SK-N-SH treated with all-trans-retinoic acid at 6 μM for 48 hours (cell line): ENCODE measurements around the gene GZMA.

Source experiments
- ATAC-seq: fragments of 200-7000 bp; cut with Tn5 transposase; 3 replicates; pipeline ENCODE4 v1.9.1; 2020; ENCODE audit warnings: mild to moderate bottlenecking, moderate library complexity
- ARNTL ChIP-seq: fragments of 450-650 bp; formaldehyde crosslinking; IDR thresholded peaks from 2 replicates; pipeline ENCODE4 v1.5.0; 2020; ENCODE audit warnings: low read depth, mild to moderate bottlenecking, moderate library complexity, borderline replicate concordance
- BACH2 ChIP-seq: fragments of 250-450 bp; sonication (Bioruptor Pico); IDR thresholded peaks from 2 replicates; pipeline ENCODE4 v1.9.0; 2021; ENCODE audit warnings: mild to moderate bottlenecking, borderline replicate concordance
- CREB5 ChIP-seq: fragments of 250-450 bp; sonication (Bioruptor Pico); IDR thresholded peaks from 2 replicates; pipeline ENCODE4 v1.5.1; 2020; ENCODE audit warnings: low read depth, mild to moderate bottlenecking, moderate library complexity
- CSDC2 ChIP-seq: fragments of 250-450 bp; sonication (Bioruptor Pico); IDR thresholded peaks from 2 replicates; pipeline ENCODE4 v1.5.0; 2020; ENCODE audit warnings: mild to moderate bottlenecking, moderate library complexity
- ESRRG ChIP-seq: fragments of 250-450 bp; sonication (Bioruptor Pico); IDR thresholded peaks from 2 replicates; pipeline ENCODE4 v1.6.1; 2021; ENCODE audit warnings: mild to moderate bottlenecking
- GLIS3 ChIP-seq: fragments of 250-450 bp; sonication (Bioruptor Pico); IDR thresholded peaks from 2 replicates; pipeline ENCODE4 v1.5.0; 2020; ENCODE audit warnings: mild to moderate bottlenecking, moderate library complexity
- ISL1 ChIP-seq: fragments of 250-450 bp; sonication (Bioruptor Pico); IDR thresholded peaks from 2 replicates; pipeline ENCODE4 v2.1.2; 2022; ENCODE audit warnings: mild to moderate bottlenecking, moderate library complexity
- OSR1 ChIP-seq: fragments of 250-450 bp; sonication (Bioruptor Pico); IDR thresholded peaks from 2 replicates; pipeline ENCODE4 v1.8.0; 2022; ENCODE audit warnings: moderate library complexity, mild to moderate bottlenecking, inconsistent platforms
- PATZ1 ChIP-seq: fragments of 250-450 bp; sonication (Bioruptor Pico); IDR thresholded peaks from 2 replicates; pipeline ENCODE4 v1.8.0; 2020; ENCODE audit warnings: mild to moderate bottlenecking, moderate library complexity, borderline replicate concordance
- POU6F1 ChIP-seq: fragments of 250-450 bp; sonication (Bioruptor Pico); IDR thresholded peaks from 2 replicates; pipeline ENCODE4 v1.8.0; 2021; ENCODE audit warnings: low read depth, mild to moderate bottlenecking, moderate library complexity, borderline replicate concordance
- PPARA ChIP-seq: fragments of 250-450 bp; sonication (Bioruptor Pico); IDR thresholded peaks from 2 replicates; pipeline ENCODE4 v1.5.0; 2020; ENCODE audit warnings: mild to moderate bottlenecking, borderline replicate concordance
- RARB ChIP-seq: fragments of 250-450 bp; sonication (Bioruptor Pico); IDR thresholded peaks from 2 replicates; pipeline ENCODE4 v1.8.0; 2021; ENCODE audit warnings: mild to moderate bottlenecking, moderate library complexity
- SNAI2 ChIP-seq: fragments of 250-450 bp; sonication (Bioruptor Pico); IDR thresholded peaks from 2 replicates; pipeline ENCODE4 v1.5.0; 2020; ENCODE audit warnings: mild to moderate bottlenecking, moderate library complexity
- TCF4 ChIP-seq: fragments of 250-450 bp; sonication (Bioruptor Pico); IDR thresholded peaks from 2 replicates; pipeline ENCODE4 v1.8.0; 2021; ENCODE audit warnings: mild to moderate bottlenecking, moderate library complexity, borderline replicate concordance
- TOX ChIP-seq: fragments of 250-450 bp; sonication (Bioruptor Pico); IDR thresholded peaks from 2 replicates; pipeline ENCODE4 v1.8.0; 2021; ENCODE audit warnings: mild to moderate bottlenecking, moderate library complexity, borderline replicate concordance
- TSHZ2 ChIP-seq: fragments of 250-450 bp; sonication (Bioruptor Pico); IDR thresholded peaks from 2 replicates; pipeline ENCODE4 v1.5.0; 2020; ENCODE audit warnings: mild to moderate bottlenecking, moderate library complexity
- ZFP3 ChIP-seq: fragments of 250-450 bp; sonication (Bioruptor Pico); IDR thresholded peaks from 2 replicates; pipeline ENCODE4 v1.5.0; 2020; ENCODE audit warnings: mild to moderate bottlenecking, moderate library complexity
- ZFP30 ChIP-seq: fragments of 450-650 bp; formaldehyde crosslinking; IDR thresholded peaks from 2 replicates; pipeline ENCODE4 v1.5.0; 2022; ENCODE audit warnings: mild to moderate bottlenecking, moderate library complexity
- ZNF565 ChIP-seq: fragments of 450-650 bp; formaldehyde crosslinking; conservative IDR thresholded peaks from 2 replicates; pipeline ENCODE4 v1.5.0; 2020; ENCODE audit warnings: low read depth, mild to moderate bottlenecking, moderate library complexity
- ZNF70 ChIP-seq: fragments of 450-650 bp; formaldehyde crosslinking; IDR thresholded peaks from 2 replicates; pipeline ENCODE4 v1.5.0; 2020; ENCODE audit warnings: mild to moderate bottlenecking, moderate library complexity
- ZNF8 ChIP-seq: fragments of 450-650 bp; formaldehyde crosslinking; IDR thresholded peaks from 2 replicates; pipeline ENCODE4 v1.5.0; 2020; ENCODE audit warnings: mild to moderate bottlenecking, moderate library complexity

GZMA gene

DNA sequence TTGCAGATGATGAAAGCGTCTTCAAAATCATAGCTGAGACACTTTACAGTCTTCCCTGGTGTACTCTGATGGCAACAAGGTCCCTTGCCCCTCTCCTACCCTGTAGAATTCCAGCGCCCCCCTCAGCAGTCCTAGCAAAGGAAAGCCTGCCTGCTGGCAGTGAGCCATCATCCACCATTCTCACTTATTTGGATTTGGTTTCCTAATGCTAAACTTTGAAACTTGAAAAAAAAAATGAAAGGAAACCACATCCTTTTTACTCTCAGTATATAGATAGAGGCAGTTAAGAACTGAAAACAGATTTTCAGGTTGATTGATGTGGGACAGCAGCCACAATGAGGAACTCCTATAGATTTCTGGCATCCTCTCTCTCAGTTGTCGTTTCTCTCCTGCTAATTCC is at the start of gene GZMA:
TSS of gene GZMA (plus strand) at position 299 of the 400 bp plus-strand sequence. CDS start at position 336, 37 bp downstream.
- TF ChIP-seq CSDC2 (no peak), ZNF565 (no peak), ZNF8 (no peak), ZNF70 (no peak), TOX (CRISPR knock-in tag) (no peak), TCF4 (no peak), OSR1 (CRISPR knock-in tag) (no peak), RARB (CRISPR knock-in tag) (no peak), SNAI2 (CRISPR knock-in tag) (no peak), ISL1 (CRISPR knock-in tag) (no peak), BACH2 (CRISPR knock-in tag) (no peak)
- TF ChIP-seq, all 23 proteins: peak for 0
- no peak for ATAC-seq

- TF ChIP-seq RARB (CRISPR knock-in tag) = no peak
- no peak for TF ChIP-seq ZNF70
- no peak for TF ChIP-seq CSDC2
- TF ChIP-seq ARNTL (CRISPR knock-in tag) = no peak
- no peak for TF ChIP-seq PPARA (CRISPR knock-in tag)
- ATAC-seq = no peak
These were observed 47.3 kb upstream of the GZMA start for GRCh38 chr5:55055183-55055582.

DNA sequence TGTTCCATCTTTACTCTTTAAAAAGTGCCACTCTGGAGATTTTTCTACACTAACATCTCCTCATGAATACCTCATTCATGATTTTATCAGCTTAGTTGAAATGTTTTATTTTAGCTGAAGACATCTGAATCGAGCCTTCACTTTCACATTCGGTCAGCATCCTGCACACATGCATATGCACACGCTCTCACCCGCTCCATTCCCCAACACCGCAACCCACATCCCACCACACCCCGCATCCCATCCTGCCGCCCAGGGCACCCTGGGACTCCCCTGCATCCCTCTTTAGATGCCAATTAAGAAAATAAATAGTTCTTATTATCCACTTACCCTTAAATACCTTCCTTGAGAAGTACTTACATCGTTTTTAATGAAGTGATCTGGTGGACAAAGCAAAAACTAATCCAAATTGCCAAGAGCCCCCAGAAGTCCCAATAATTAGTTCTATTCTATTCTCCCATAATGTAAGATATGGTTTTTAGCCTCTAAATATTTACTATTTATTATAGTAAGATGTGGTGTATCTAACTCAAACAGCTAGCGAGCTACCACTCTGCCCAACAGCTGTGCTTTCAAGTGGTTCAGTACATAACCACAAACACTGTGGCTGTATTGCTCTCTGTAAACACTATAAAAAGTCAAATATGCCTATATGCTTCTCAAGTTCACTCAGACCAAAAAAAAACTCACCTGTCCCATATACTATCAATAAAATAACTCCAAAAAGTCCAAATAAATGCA is 40.2 kb upstream of the GZMA start:
- TF ChIP-seq ESRRG (CRISPR knock-in tag) (no peak), ZFP3 (CRISPR knock-in tag) (no peak), POU6F1 (CRISPR knock-in tag) (no peak), SNAI2 (CRISPR knock-in tag) (no peak), ZNF70 (no peak), ZFP30 (CRISPR knock-in tag) (no peak), CREB5 (CRISPR knock-in tag) (no peak), CSDC2 (no peak), ISL1 (CRISPR knock-in tag) (no peak), TSHZ2 (CRISPR knock-in tag) (no peak), PATZ1 (no peak), ZNF8 (no peak), ZNF565 (no peak), OSR1 (CRISPR knock-in tag) (no peak)
- ATAC-seq = no peak

- ATAC-seq = peak; percentile 77
- TF ChIP-seq ISL1 (CRISPR knock-in tag) (no peak), ARNTL (CRISPR knock-in tag) (no peak), ZFP3 (CRISPR knock-in tag) (no peak), SNAI2 (CRISPR knock-in tag) (no peak), ESRRG (CRISPR knock-in tag) (no peak), TCF4 (no peak), GLIS3 (CRISPR knock-in tag) (no peak), CREB5 (CRISPR knock-in tag) (no peak), PPARA (CRISPR knock-in tag) (no peak)
These were observed 39.1 kb upstream of the GZMA start for GRCh38 chr5:55063220-55063863.
